GM19463 (cell line): ENCODE data around the gene MGMT.

Experiments
- ATAC-seq: cut with Tn5 transposase; IDR thresholded peaks from one replicate; pipeline ENCODE4 v1.9.1; 2021; ENCODE audit warnings: mild to moderate bottlenecking, moderate library complexity; ENCODE audit not compliant: unreplicated experiment

MGMT gene

GRCh38 chr10:129815898-129816655, 349.0 kb downstream of the MGMT start:
- no peak for ATAC-seq

DNA sequence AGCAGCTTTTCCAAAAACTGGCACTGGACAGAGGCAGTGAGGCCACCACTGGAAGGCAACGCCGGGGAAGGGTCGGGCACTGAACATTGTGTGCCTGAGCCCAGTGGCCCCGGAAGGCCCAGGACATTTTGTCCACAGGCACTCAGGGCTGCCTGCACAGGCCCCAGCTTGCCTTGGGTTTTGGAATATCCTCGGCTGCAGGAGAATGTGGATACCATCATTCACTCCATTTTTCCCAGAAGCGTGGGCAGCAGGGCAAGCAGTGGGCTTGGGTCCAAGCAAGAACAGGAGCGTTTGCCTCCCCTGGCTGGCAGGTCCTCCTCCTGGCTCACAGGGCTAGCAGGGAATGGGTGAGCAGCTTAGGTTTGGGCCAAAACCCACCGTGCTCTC, 349.6 kb downstream of the MGMT start:
- ATAC-seq: no peak
